ENCODE results near the gene TBC1D7.

GRCh38 chr6:13273931-13274706 is 54.2 kb downstream of the TBC1D7 start:
- TF ChIP-seq CTCF (conservative IDR thresholded peaks at IDR 0.05 in 1 of 2, IDR thresholded peaks at IDR 0.05 in 1 of 2; ENCODE audit: extremely low read depth in 1 of 2, insufficient read depth in 1 of 2, low read depth in 1 of 2, low read length in 2 of 2) (no peak), EZH2 (IDR thresholded peaks at IDR 0.05; ENCODE audit: borderline replicate concordance, low read length) (no peak)
